ENCODE results near the gene STAT4. TPM values are rescaled to one million over a fixed set of nuclear protein-coding genes. Genes with fewer than 3 reads are reported as not detected.

Gene STAT4
- total RNA-seq, 1 donor from 2014 or later: 37.8 TPM

DNA sequence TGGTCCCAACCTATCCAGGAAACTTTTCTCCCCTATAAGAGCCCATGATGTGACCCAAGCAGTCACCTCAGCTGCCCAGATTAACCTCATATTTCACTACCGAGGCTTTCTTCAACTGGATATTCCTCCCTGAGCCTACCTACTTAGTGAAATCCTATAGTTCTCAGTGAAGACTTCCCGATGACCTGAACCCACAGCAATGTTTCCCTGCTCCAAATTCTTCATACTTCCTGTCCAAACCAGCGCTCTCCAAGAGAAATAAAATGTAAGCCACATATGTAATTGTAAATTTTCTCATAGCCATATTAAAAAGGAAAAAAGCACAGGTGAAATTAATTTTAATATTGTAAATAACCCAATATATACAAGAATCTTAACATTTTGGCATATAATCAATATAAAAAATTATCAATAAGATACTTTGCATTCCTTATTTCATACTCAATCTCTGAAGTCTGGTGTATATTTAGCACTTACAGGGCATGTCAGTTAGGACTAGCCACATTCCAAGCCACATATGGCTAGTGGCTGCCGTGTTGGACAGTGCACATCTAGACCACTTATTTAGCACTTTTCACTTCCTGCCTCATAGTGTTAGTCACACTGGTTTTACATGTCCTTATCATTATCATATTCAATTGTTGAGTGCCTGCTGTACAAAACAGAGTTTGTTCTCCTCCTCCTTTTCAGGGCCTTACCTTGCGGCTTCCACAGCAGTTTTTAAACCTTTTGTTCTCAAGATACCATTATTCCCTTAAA is 1.9 kb upstream of the STAT4 start:
- intact Hi-C loops (cut with DNase I): no loop called here
- no peak for DNase-seq (ENCODE audit: low spot score)

- DNase-seq (ENCODE audit: low spot score): no peak
- intact Hi-C loops (cut with DNase I): no loop called here
Measured at GRCh38 chr2:191151331-191151730, 537 bp upstream of the STAT4 start.

DNA sequence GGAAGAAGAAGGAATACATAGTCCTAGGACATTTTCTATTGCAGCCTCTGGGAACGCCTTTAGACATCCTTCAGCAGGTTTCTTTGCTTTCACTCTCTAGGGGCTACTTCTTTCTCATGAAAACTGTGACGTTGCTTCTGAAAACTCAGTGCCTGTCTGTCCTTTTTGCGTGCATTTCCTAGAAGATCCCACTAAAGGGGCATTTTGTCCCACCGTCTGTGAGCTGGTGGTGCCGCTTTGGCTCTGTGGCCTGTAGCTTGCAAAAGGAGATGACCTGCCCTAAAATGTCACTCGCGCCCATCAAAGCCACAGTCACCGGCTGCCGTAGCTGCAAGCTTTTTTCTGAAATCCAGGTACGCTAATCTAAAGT is 579 bp downstream of the STAT4 start:
- DNase-seq (ENCODE audit: low spot score): no peak
- intact Hi-C loops (cut with DNase I): no loop called here

DNA sequence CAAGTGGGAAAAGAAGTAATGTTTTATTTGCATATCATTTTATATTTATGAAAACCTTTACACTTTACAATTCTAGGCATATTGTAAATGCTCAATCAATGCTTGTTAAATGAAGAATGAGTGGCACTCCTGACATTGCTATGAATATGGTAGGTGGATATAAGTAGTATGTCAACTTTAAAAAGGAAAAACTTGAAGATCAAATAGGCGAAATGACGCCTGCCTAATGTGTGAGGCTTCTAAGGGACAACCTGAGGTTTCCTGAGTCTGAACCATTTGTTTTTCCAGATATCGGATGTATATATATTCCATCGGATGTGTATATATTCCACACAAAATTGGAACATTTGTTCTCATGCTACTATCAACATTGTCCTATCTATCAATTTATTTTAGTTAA is 1.4 kb downstream of the STAT4 start:
- no peak for DNase-seq (ENCODE audit: low spot score)
- intact Hi-C loops (cut with DNase I): no loop called here

DNA sequence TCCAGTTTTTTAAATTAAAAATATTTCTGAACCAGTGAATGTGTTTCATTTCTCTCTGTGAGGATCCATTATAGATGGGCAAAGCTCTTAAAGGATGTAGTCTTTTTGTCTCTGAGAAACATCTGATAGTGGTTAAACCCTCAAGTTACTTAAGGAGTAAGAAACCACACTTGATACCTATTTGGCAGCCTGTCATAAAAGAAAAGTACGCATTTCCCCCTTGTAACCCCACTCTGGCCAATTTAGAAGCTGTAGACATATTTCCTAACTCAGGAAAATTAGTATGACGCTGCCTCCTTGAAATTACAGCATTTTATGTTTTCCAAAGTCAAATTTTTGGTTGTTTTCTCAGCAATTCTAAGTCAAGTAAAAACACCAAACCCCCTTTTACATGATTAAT is 2.0 kb downstream of the STAT4 start:
- no peak for DNase-seq (ENCODE audit: low spot score)

DNA sequence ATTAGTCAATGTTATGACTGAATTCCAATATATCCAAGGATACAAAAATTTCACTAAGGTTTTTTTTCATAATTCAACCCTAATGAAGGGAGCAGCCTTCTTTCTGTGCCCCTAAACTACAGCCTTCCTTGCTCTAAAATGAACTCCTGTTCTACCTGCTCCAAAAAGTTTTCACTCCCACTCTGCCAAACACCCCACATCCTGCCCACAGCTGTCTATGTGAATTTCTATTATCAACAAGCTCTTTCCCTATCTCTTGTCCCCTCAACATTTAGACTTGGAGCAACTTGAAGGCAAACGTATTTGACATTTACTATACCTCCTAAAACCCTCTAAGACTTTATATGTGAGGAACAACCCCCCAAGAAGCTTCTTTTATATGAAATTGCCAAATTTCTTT is 2.5 kb downstream of the STAT4 start:
- DNase-seq (ENCODE audit: low spot score): no peak
- intact Hi-C loops (cut with DNase I): no loop called here

More for the DNA sequence above, 2.0 kb downstream of the STAT4 start:
- intact Hi-C loops (cut with DNase I): no loop called here

GRCh38 chr2:191145769-191146471 is 4.9 kb downstream of the STAT4 start:
- intact Hi-C loops (cut with DNase I): no loop called here

DNA sequence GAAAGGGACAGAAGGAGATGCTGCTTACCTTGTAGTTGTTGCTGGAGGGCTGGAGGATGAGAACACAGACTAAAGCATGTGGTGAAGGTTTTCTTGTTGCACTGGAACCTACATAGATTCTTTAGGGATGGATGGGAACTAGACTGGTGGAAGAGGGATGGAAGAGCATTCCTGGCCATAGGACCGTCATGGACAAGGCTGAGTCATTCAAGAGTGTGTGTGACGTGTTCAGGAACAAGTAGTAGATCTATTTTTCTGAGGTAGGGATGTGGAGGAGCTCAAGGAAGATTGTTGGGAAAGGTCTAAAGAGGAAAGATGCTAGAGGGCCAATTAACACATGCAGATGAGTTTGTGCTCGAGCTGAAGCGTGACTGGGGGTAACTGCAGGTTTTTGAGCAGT is 6.6 kb downstream of the STAT4 start:
- intact Hi-C loops (cut with DNase I): no loop called here
- DNase-seq (ENCODE audit: low spot score): no peak

More at GRCh38 chr2:191145769-191146471, 4.9 kb downstream of the STAT4 start:
- DNase-seq (ENCODE audit: low spot score): no peak

DNA sequence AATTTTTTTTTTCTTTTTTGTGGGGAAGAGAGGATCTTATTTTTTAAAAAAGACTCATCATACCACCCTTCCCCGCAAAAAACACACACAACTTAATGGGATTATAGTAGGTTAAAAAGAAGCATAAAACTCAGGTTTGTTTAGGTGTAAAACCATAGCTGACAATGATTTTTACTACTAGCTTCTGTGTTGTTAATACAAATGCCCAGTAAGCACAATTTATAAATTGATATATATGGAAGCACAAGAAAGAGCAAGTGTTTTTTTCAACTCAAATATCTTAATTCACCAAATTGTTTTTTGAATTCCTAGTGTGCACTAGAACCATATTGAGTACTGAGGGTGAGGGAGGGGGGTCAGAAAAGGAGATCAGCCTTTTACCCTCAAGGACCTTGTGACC is 7.0 kb downstream of the STAT4 start:
- intact Hi-C loops (cut with DNase I): no loop called here
- no peak for DNase-seq (ENCODE audit: low spot score)

- no peak for DNase-seq (ENCODE audit: low spot score)
- intact Hi-C loops (cut with DNase I): no loop called here
Measured at GRCh38 chr2:191128911-191129304, 21.9 kb downstream of the STAT4 start.

DNA sequence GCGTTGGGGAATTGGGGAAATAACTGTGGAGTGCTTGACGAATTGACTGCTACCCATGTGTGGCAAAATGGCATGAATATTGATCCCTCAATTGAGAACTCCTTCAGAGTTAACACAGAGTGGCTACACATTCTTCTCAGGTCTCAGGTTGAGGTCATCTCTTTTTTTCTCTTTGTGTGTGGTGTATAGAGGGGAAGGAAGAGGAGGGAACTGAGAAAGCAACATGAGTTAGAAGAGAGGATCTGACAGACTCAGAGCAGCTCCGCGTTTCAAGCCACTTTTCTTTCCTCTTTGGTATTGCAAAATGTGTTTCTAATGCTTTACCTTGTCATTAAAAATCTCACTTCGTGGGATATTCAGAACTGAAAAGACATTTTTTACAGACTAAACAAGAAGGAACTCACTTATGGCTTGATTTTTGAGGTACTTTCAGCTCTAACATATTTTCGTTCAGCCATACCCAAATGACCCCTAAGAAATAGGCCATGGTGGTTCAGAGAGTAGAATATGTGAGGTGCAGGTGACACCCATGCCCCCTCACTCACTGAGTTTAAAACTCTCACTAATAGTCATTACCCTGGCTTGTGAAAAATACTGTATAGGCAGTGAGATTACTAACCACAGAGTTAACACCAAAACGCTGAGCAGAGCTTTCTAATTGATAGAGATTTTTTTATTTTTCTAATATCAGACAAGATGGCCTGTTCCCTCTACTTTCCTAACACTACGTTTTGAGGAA is 22.5 kb downstream of the STAT4 start:
- intact Hi-C loops (cut with DNase I): no loop called here
- no peak for DNase-seq (ENCODE audit: low spot score)

- intact Hi-C loops (cut with DNase I): no loop called here
- no peak for DNase-seq (ENCODE audit: low spot score)
Measured at GRCh38 chr2:191127235-191127634, 23.6 kb downstream of the STAT4 start.

GRCh38 chr2:191126386-191127085 is 24.3 kb downstream of the STAT4 start:
- intact Hi-C loops (cut with DNase I): no loop called here
- DNase-seq (ENCODE audit: low spot score): no peak

GRCh38 chr2:191125646-191126045 is 25.1 kb downstream of the STAT4 start:
- DNase-seq (ENCODE audit: low spot score): no peak
- intact Hi-C loops (cut with DNase I): no loop called here

DNA sequence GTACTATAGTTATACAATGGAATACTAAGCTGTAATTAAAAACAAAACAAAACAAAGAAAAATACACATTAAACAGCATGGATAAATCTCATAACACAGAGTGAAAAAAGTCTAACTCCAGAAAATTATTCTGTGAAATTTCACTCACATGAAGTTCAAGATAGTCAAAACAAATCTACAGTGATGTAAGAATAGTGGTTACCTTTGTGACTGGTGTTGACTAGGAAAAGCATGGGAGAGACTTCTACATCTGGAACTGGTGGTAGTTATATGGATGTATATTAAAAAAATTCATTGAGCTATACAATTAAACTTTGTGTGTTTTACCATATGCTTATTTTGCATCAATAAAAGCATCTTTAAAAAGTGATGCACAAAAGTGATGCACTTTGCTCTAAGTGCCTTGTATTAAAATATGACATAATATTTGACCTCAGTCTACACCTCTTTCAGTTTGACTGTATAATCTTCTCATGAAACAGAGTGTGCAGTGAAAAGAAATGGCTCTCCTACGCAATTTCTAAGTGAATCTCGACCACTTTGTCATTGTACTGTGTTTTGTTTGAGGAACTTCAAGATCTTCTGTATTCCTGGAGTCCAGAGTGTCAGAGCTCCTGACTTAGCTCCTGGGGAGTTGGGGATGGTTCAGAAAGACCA is 28.0 kb downstream of the STAT4 start:
- intact Hi-C loops (cut with DNase I): no loop called here
- no peak for DNase-seq (ENCODE audit: low spot score)

DNA sequence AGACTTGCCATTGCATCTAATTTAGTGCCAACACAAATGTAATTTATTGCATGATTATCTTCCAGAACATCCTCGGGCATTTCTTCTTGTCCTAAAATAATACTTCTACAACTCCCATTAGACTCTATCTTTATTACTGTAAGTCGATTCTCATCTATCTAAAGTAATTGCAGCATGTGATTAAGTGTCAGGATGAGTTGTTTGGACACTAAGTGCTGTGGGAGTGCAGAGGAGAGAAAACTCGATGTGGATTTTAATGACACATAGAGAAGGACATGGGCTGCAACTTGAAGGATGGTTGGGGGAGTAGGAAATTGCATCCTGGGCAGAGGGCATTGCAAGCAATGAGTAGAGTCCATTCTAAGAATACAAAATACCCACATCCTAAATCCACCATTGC is 33.5 kb downstream of the STAT4 start:
- no peak for DNase-seq (ENCODE audit: low spot score)
- intact Hi-C loops (cut with DNase I): no loop called here

DNA sequence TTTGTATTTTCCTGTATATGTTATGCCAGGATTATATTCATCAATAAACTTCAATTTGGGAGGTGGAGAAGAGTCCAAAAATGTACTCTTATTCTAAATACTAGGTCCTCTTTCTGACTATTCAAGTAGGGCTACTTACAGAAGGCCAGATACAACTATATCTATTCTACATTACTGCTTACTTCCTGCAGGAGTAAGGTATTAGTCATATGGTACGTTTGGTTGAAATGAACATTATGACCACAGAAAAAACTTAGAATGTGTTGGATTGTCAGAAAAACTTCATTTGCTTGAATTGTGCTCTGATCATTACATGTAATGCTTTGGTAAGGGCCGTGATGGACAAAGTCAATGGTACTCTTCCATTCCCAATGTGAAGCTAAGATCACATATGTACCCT is 35.0 kb downstream of the STAT4 start:
- DNase-seq (ENCODE audit: low spot score): no peak
- intact Hi-C loops (cut with DNase I): no loop called here

- DNase-seq (ENCODE audit: low spot score): no peak
- intact Hi-C loops (cut with DNase I): no loop called here
Measured at GRCh38 chr2:191115391-191115790, 35.4 kb downstream of the STAT4 start.

DNA sequence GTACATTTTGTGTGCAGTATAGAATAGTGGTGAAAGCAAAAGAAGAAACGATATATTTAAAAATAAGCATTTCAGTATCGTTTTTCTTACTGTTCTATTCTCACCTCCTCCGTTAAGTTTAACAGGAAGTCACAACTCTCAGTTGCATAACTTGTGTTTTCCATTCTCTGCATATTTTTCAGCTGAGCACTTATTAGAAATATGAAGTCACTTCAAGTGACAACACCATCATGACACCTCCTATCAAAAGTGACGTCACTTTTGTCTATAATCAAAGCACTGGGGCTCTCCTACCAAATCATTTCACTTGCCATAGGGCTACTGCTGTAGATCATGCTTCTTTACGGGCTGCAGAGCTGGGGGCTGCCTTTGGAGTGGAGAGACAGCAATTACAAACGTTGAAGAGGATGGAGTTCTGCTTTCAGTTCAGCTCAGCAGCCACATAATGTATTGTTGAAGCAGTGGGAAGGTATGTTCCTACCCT is 36.3 kb downstream of the STAT4 start:
- DNase-seq (ENCODE audit: low spot score): no peak
- intact Hi-C loops (cut with DNase I): no loop called here
